ENCODE measurements around the gene PPARGC1A.

- TF ChIP-seq, protein P1, sequence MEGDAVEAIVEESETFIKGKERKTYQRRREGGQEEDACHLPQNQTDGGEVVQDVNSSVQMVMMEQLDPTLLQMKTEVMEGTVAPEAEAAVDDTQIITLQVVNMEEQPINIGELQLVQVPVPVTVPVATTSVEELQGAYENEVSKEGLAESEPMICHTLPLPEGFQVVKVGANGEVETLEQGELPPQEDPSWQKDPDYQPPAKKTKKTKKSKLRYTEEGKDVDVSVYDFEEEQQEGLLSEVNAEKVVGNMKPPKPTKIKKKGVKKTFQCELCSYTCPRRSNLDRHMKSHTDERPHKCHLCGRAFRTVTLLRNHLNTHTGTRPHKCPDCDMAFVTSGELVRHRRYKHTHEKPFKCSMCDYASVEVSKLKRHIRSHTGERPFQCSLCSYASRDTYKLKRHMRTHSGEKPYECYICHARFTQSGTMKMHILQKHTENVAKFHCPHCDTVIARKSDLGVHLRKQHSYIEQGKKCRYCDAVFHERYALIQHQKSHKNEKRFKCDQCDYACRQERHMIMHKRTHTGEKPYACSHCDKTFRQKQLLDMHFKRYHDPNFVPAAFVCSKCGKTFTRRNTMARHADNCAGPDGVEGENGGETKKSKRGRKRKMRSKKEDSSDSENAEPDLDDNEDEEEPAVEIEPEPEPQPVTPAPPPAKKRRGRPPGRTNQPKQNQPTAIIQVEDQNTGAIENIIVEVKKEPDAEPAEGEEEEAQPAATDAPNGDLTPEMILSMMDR (IDR thresholded peaks at IDR 0.05; ENCODE audit: low read depth, low read length, poor library complexity, severe bottlenecking) = no peak
- TF ChIP-seq EZH2phosphoT487 (IDR thresholded peaks at IDR 0.05; ENCODE audit: borderline replicate concordance, low read length) = no peak
Measured at GRCh38 chr4:23838131-23838530, 51.7 kb downstream of the PPARGC1A start.

Measured in DOHH2 (cell line).